Thymus (tissue), 11 donors: Measurements from ENCODE around the gene HESX1. TPM values are rescaled to one million over a fixed set of nuclear protein-coding genes. Genes with fewer than 3 reads are reported as not detected.

Experiments used
- DNase-seq, 9 donors: peaks; one replicate each; pipeline ENCODE4 v3.0.0-alpha.2; 2013; ENCODE audit warnings: low spot score in 9 of 9, low read depth in 6 of 9, missing footprints in 1 of 9
- H3K27ac ChIP-seq, 2 donors: one replicate each; pipeline ENCODE4 v1.5.1; 2013; ENCODE audit warnings: control low read depth in 1 of 2, low read depth in 1 of 2, low read length in 1 of 2, mild to moderate bottlenecking in 1 of 2, moderate library complexity in 1 of 2
- H3K27me3 ChIP-seq, 2 donors: one replicate each; pipeline ENCODE4 v1.5.1; 2013; ENCODE audit warnings: low read length in 1 of 2; ENCODE audit not compliant: control insufficient read depth in 2 of 2, insufficient read depth in 1 of 2
- H3K36me3 ChIP-seq, 2 donors: one replicate each; pipeline ENCODE4 v1.5.1; 2013; ENCODE audit warnings: low read length in 1 of 2, mild to moderate bottlenecking in 1 of 2, moderate library complexity in 1 of 2; ENCODE audit not compliant: control insufficient read depth in 2 of 2, insufficient read depth in 2 of 2
- H3K4me1 ChIP-seq, 2 donors: one replicate each; pipeline ENCODE4 v1.5.1; 2013; ENCODE audit warnings: low read length in 2 of 2; ENCODE audit not compliant: control insufficient read depth in 2 of 2, insufficient read depth in 2 of 2
- H3K4me3 ChIP-seq, 2 donors: one replicate each; pipeline ENCODE4 v1.5.1; 2013; ENCODE audit warnings: low read length in 2 of 2, control low read depth in 1 of 2, mild to moderate bottlenecking in 1 of 2
- H3K9me3 ChIP-seq, 2 donors: one replicate each; pipeline ENCODE4 v1.5.1; 2013; ENCODE audit warnings: low read length in 1 of 2, mild to moderate bottlenecking in 1 of 2; ENCODE audit not compliant: control insufficient read depth in 2 of 2, insufficient read depth in 1 of 2
- WGBS: extraction: QIAGEN DNeasy Blood & Tissue Kit; methylation state at CpG from one replicate; pipeline ENCODE4 v1.1.7; 2013; 5-methylcytosine and 5-hydroxymethylcytosine counted together
- polyA plus RNA-seq: library from polyadenylated mRNA; stranded (reverse); fragments of 200-250 nt; gene quantifications from one replicate; pipeline ENCODE4 v1.2.3, GENCODE V29; 2013
- total RNA-seq: library from RNA; stranded (reverse); fragments of 120-200 nt; gene quantifications from one replicate; pipeline ENCODE4 v1.2.4, GENCODE V29; 2013
- donor health status: healthy.

The HESX1 gene
- total and polyA plus RNA-seq, 2 donors = 2.0 to 6.6 TPM

DNA sequence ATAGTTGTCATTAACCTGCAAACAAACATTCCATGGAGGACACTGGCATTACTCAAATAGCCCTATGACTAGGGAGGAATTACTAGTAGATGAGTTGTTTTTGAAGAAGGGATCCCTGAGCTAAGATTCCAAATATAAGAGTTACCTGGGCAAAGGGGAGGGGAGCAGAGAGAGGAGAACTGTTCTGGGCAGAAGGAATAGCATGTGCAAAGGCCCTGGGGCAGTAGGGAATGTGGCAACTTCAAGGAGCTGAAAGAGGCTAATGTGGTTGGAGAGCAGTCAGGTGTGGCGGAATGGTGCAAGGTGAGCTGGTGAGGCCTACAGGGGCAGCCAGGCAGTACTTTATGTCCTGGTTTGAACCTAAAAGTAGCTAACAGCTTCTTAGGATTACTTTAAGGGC is 28.8 kb downstream of the HESX1 start:
- Histone ChIP-seq H3K36me3 (no peaks in the 10 kb centered on the region), H3K27ac (no peak overlapping the region), H3K4me1 (peaks cover 4 to 10% of the 10 kb centered on the region in 2 donors), H3K27me3 (peaks cover 5 to 43% of the 10 kb centered on the region in 2 donors), H3K9me3 (no peaks in the 10 kb centered on the region), H3K4me3 (no peak overlapping the region)
- no peak for DNase-seq
- 97% methylated on average over 1 of the region's 1 CpG for WGBS

DNA sequence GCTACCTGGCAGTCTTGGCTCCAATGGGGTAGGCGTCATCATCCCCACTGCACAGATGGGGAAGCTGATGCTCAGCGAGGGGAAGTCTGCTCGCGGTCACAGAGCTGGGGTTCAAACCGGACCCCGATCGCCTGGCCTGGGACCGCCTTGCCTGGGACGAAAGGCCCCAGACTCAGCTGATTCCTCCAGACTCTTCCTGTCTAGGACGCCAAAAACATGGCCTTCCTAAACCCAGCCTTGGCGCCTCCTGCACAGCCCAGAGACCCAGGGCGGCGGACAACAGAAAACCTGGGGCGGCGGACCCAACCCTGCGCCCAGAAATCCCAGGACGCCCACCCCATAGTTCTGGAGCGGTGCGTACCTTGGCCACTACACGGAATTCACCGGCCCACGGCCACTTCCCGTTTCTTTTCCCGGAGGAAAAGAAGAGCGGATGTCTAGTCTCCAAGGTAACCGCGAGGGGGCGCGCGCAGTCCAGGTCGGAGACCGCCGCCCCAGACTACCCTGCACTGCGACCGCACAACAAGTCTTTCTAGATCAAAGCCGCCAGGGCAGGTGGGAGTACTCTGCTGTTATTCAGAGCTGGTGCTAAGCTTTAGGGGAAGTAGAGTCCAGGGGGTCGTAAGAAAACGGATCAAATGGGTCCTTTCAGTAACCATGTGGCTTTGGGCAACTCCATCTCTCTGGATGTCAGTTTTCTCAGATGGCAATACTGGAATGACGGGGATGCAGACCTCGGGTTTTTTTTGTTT is 29.7 kb downstream of the HESX1 start:
- peaks cover 14 to 50% of the 10 kb centered on the region in 2 donors for H3K27me3 ChIP-seq
- no peaks in the 10 kb centered on the region for H3K36me3 ChIP-seq
- peak; percentile 36 to 88 (median 57) for DNase-seq
- no peak overlapping the region for H3K27ac ChIP-seq
- no peaks in the 10 kb centered on the region for H3K9me3 ChIP-seq
- WGBS = 6% methylated on average over 40 of the region's 40 CpGs
- H3K4me1 ChIP-seq = peaks cover 4 to 10% of the 10 kb centered on the region in 2 donors
- H3K4me3 ChIP-seq = peak overlapping the region; percentile 24 to 50

DNA sequence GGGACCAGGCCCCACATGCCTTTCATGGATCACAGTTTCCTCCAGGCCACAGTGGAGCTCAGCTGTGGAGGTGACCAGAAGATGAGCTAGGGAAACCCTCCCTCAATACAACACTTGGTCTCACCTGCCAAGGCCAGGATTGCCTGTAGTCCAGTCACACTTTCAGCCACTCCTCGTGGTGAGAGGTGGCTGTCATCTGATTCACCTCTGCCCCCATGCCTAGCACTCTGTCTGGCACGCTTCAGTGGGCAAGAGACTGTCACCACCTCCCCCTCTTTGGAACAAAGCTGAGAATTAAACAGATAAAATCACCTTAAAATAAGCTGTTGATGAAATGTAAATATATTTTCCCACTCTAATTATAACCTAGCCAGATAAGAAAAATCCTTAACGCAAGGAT is 30.7 kb downstream of the HESX1 start:
- no peak overlapping the region for H3K4me3 ChIP-seq
- peaks cover 22 to 60% of the 10 kb centered on the region in 2 donors for H3K27me3 ChIP-seq
- H3K4me1 ChIP-seq = peaks cover 12 to 18% of the 10 kb centered on the region in 2 donors
- no peak overlapping the region for H3K27ac ChIP-seq
- WGBS = 71% methylated on average over 3 of the region's 3 CpGs
- H3K36me3 ChIP-seq = no peaks in the 10 kb centered on the region
- DNase-seq = no peak
- no peaks in the 10 kb centered on the region for H3K9me3 ChIP-seq

DNA sequence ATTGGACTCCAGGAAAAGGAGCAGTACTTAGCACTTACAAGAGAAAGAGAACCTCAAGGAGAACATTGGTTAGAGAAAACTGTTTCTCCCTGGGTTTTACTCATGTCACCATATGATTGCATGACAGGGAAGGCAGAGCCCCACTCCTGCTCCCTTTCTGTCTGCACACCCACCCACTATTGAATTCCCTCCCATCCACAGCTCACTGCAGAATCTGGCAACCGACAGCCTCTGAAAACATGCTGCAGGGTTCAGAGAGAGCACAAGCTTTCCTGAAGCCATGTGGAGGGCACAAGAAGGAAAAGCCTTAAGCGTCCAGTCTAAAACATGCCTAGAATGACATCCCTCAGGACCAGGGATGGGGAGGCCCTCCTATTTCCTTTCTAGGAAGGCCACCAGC is 31.6 kb downstream of the HESX1 start:
- WGBS = 66% methylated on average over 2 of the region's 2 CpGs
- Histone ChIP-seq H3K36me3 (no peaks in the 10 kb centered on the region), H3K9me3 (no peaks in the 10 kb centered on the region), H3K4me1 (peaks cover 14 to 20% of the 10 kb centered on the region in 2 donors), H3K27me3 (peaks cover 31 to 68% of the 10 kb centered on the region in 2 donors), H3K4me3 (no peak overlapping the region), H3K27ac (no peak overlapping the region)
- DNase-seq = no peak

DNA sequence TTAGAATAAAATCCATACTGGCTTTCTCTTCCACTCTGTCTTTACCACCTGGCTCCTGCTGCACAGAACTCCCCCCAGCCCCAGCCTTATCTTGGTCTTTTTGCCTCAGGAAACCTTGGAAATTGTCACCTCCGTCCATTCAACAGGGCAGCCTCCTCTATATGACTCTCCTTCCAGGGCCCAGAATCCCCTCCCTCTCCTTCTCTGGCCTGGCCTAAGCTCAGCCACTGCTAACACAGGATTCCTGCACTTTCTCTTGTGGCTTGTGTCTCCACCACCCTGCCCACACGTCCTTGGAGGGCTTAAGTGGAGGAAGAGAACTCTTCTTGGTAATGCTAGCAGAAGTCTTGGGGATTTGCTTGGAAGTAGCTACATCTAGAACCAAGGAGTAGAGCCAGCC is 33.1 kb downstream of the HESX1 start:
- Histone ChIP-seq H3K27ac (no peak overlapping the region), H3K27me3 (peaks cover 37 to 83% of the 10 kb centered on the region in 2 donors), H3K9me3 (no peaks in the 10 kb centered on the region), H3K4me3 (no peak overlapping the region), H3K36me3 (no peaks in the 10 kb centered on the region), H3K4me1 (peaks cover 14 to 20% of the 10 kb centered on the region in 2 donors)
- WGBS = 55% methylated on average over 2 of the region's 2 CpGs
- no peak for DNase-seq

DNA sequence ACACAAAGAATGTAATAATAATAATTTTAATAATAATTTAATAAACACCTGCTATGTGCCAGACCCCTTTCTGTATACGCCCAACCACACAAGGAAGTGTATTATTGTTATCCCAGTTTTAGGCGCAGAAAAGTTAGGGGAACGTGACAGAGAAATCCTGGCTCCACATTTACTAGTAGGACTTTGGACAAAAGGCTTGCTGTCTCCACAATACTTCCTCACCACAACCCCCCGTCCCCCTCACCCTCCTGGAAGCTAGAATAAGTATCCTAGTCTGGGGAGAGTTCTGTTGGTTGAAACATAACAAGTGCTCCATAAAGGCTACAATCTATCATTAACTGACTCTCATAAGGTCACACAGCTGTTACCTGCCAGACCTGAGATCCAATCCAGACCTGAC is 34.1 kb downstream of the HESX1 start:
- peaks cover 14 to 20% of the 10 kb centered on the region in 2 donors for H3K4me1 ChIP-seq
- DNase-seq = no peak

DNA sequence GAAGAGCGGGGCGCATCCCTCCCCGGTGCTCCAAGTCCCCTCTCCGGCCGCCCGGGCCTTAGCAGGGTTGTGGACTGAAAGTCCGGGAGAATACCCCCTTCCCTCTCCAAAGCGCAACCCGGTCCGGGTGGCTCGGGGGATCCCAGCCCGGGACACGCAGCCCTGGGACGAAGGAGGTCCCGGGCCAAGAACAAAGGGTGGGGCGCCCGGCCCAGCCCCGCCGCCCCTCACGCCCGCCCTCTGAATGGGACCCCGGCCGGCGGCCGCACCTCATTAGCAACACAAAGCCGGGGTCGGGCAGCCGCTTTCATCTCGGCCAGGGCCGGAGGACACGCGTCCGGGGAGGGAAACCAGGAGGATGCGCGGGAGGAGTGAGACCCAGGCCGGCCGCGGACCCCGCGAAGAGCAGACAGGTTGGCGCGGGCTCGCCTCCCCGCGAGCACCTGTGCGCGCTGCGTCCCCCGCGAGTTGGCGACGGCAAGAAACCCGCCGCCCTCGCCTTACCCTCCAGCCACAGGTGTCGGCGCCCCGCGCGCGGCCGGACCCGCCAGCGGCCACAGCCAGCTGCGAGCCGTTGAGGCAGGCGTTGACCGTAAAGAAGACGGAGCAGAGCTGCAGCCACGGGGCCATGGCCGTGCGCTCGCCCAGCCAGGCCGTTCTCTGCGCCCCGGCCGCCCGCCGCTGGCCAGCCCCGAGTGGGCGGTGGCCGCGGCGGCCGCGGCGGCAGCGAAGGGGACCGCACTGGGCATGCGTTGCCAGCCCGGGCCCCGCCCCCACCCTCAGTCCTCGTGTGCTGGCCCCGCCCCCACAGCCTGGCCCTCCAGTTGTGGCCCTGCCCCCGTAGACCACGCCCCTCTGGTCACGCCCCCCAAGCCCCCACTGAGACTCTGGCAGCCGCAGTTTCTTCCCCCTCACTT is 34.9 kb downstream of the HESX1 start, which contains the start of gene IL17RD:
IL17RD (minus strand) TSS at position 697 of the 917 bp plus-strand sequence; CDS start at position 630, 67 bp downstream.
- under 1% methylated on average over 98 of the region's 98 CpGs for WGBS
- Histone ChIP-seq H3K9me3 (no peaks in the 10 kb centered on the region), H3K27ac (no peak within 1 kb of the TSS), H3K27me3 (peaks cover 40 to 98% of the 10 kb centered on the region in 2 donors), H3K4me1 (peaks cover 10 to 14% of the 10 kb centered on the region in 2 donors), H3K4me3 (peak within 1 kb of the TSS; percentile 27 to 61), H3K36me3 (no peaks in the 10 kb centered on the region)
- peak in 7 of 9 donors; percentile 11 to 68 (median 44) for DNase-seq

More for the DNA sequence above, 34.1 kb downstream of the HESX1 start:
- no peaks in the 10 kb centered on the region for H3K36me3 ChIP-seq
- H3K27ac ChIP-seq = no peak overlapping the region
- peaks cover 40 to 93% of the 10 kb centered on the region in 2 donors for H3K27me3 ChIP-seq
- no peak overlapping the region for H3K4me3 ChIP-seq
- WGBS = 17% methylated on average over 4 of the region's 4 CpGs
- H3K9me3 ChIP-seq = no peaks in the 10 kb centered on the region

DNA sequence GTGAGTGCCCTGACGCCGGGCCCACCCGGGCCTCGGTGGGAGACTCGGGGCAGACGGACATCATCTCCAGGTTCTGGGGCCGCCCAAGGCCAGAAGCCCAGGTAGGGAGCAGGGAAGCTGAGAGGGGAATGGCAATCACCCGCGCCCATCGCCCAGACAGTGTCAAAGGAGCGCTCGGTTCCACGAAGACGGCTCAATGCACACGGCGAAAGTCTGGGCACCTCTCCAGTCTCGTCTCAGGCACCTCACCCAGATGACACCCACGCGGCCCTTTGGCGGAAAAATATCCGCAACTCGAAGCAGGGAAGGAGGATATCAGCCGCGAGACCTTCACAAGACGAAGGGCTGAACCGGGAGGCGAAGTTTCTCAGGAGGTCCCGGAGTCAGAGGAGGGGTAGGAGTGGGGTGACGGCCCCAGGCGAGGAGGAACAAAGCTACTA is 35.5 kb downstream of the HESX1 start:
- H3K4me1 ChIP-seq = peaks cover 10 to 13% of the 10 kb centered on the region in 2 donors
- peak overlapping the region; percentile 27 to 61 for H3K4me3 ChIP-seq
- no peak overlapping the region for H3K27ac ChIP-seq
- H3K27me3 ChIP-seq = peaks cover 40 to 98% of the 10 kb centered on the region in 2 donors
- H3K9me3 ChIP-seq = no peaks in the 10 kb centered on the region
- H3K36me3 ChIP-seq = no peaks in the 10 kb centered on the region
- peak in 1 of 9 donors; percentile 15 for DNase-seq
- WGBS = 4% methylated on average over 30 of the region's 30 CpGs
